Parathyroid adenoma (tissue), 2 donors: ENCODE data around the gene LRRC46.
A peak's percentile ranks its signal among the peaks of the same experiment; 100 is the strongest.

ENCODE experiments used
- H2AFZ ChIP-seq: fragments of 300-600 bp; sonication (generic); one replicate; pipeline ENCODE4 v1.7.0; 2017; ENCODE audit warnings: antibody characterized with exemption, mild to moderate bottlenecking
- H3K27ac ChIP-seq: fragments of 300-600 bp; sonication (generic); one replicate; pipeline ENCODE4 v1.7.0; 2017
- H3K27me3 ChIP-seq: fragments of 300-600 bp; sonication (generic); one replicate; pipeline ENCODE4 v1.7.0; 2017; ENCODE audit warnings: low read length; ENCODE audit not compliant: control insufficient read depth, insufficient read depth
- H3K36me3 ChIP-seq: fragments of 300-600 bp; sonication (generic); one replicate; pipeline ENCODE4 v1.7.0; 2017; ENCODE audit warnings: low read length; ENCODE audit not compliant: control insufficient read depth, insufficient read depth
- H3K4me1 ChIP-seq: fragments of 300-600 bp; sonication (generic); one replicate; pipeline ENCODE4 v1.7.0; 2017; ENCODE audit warnings: control low read depth
- H3K4me2 ChIP-seq: fragments of 300-600 bp; sonication (generic); one replicate; pipeline ENCODE4 v1.7.0; 2017; ENCODE audit warnings: low read length
- H3K4me3 ChIP-seq: fragments of 300-600 bp; sonication (generic); one replicate; pipeline ENCODE4 v1.7.0; 2017; ENCODE audit warnings: low read depth, low read length
- H3K79me2 ChIP-seq: fragments of 300-600 bp; sonication (generic); one replicate; pipeline ENCODE4 v1.7.0; 2017; ENCODE audit warnings: control low read depth
- H3K9ac ChIP-seq: fragments of 300-600 bp; sonication (generic); one replicate; pipeline ENCODE4 v1.7.0; 2017; ENCODE audit warnings: mild to moderate bottlenecking
- H3K9me3 ChIP-seq: fragments of 300-600 bp; sonication (generic); one replicate; pipeline ENCODE4 v1.7.0; 2017; ENCODE audit warnings: low read length; ENCODE audit not compliant: control insufficient read depth
- CTCF ChIP-seq: fragments of 300-600 bp; sonication (generic); IDR thresholded peaks from one replicate; pipeline ENCODE4 v1.7.0; 2017; ENCODE audit warnings: antibody characterized with exemption, mild to moderate bottlenecking
- donor health status: primary hyperparathyroidism.

The LRRC46 gene

GRCh38 chr17:47836601-47837000, 5.1 kb downstream of the LRRC46 start:
- H3K27ac ChIP-seq = no peak overlapping the region
- no peak for TF ChIP-seq CTCF
- H3K4me1 ChIP-seq = peaks cover 16% of the 10 kb centered on the region
- no peaks in the 10 kb centered on the region for H3K79me2 ChIP-seq
- H3K36me3 ChIP-seq = no peaks in the 10 kb centered on the region
- H3K4me3 ChIP-seq = no peak overlapping the region
- H3K4me2 ChIP-seq = no peak overlapping the region
- no peak overlapping the region for H2AFZ ChIP-seq
- H3K9me3 ChIP-seq = no peaks in the 10 kb centered on the region
- H3K9ac ChIP-seq = no peak overlapping the region
- no peaks in the 10 kb centered on the region for H3K27me3 ChIP-seq

GRCh38 chr17:47837401-47838039, 6.0 kb downstream of the LRRC46 start:
- Histone ChIP-seq H3K9ac (no peak overlapping the region), H3K4me2 (no peak overlapping the region), H3K9me3 (no peaks in the 10 kb centered on the region), H3K27me3 (no peaks in the 10 kb centered on the region), H3K4me1 (peaks cover 18% of the 10 kb centered on the region), H3K36me3 (no peaks in the 10 kb centered on the region), H3K27ac (no peak overlapping the region), H2AFZ (no peak overlapping the region), H3K4me3 (no peak overlapping the region), H3K79me2 (no peaks in the 10 kb centered on the region)
- no peak for TF ChIP-seq CTCF

GRCh38 chr17:47838636-47839035, 7.2 kb downstream of the LRRC46 start:
- no peak for TF ChIP-seq CTCF
- no peak overlapping the region for H3K27ac ChIP-seq
- peaks cover 29% of the 10 kb centered on the region for H3K4me1 ChIP-seq
- H3K9me3 ChIP-seq = no peaks in the 10 kb centered on the region
- H3K9ac ChIP-seq = no peak overlapping the region
- no peak overlapping the region for H3K4me3 ChIP-seq
- H3K79me2 ChIP-seq = no peaks in the 10 kb centered on the region
- no peak overlapping the region for H3K4me2 ChIP-seq
- H2AFZ ChIP-seq = no peak overlapping the region
- no peaks in the 10 kb centered on the region for H3K36me3 ChIP-seq
- H3K27me3 ChIP-seq = no peaks in the 10 kb centered on the region

GRCh38 chr17:47839071-47839470, 7.6 kb downstream of the LRRC46 start:
- Histone ChIP-seq H2AFZ (no peak overlapping the region), H3K27me3 (no peaks in the 10 kb centered on the region), H3K4me1 (peaks cover 33% of the 10 kb centered on the region), H3K36me3 (no peaks in the 10 kb centered on the region), H3K79me2 (no peaks in the 10 kb centered on the region), H3K27ac (no peak overlapping the region), H3K9ac (no peak overlapping the region), H3K9me3 (no peaks in the 10 kb centered on the region), H3K4me2 (no peak overlapping the region), H3K4me3 (no peak overlapping the region)
- TF ChIP-seq CTCF = no peak

- no peaks in the 10 kb centered on the region for H3K36me3 ChIP-seq
- peak overlapping the region; percentile 93 for H2AFZ ChIP-seq
- H3K27ac ChIP-seq = no peak overlapping the region
- no peaks in the 10 kb centered on the region for H3K9me3 ChIP-seq
- no peaks in the 10 kb centered on the region for H3K27me3 ChIP-seq
- TF ChIP-seq CTCF = no peak
- no peaks in the 10 kb centered on the region for H3K79me2 ChIP-seq
- H3K4me2 ChIP-seq = peak overlapping the region; percentile 98
- peaks cover 42% of the 10 kb centered on the region for H3K4me1 ChIP-seq
- peak overlapping the region; percentile 85 for H3K4me3 ChIP-seq
- H3K9ac ChIP-seq = peak overlapping the region; percentile 8
Measured at GRCh38 chr17:47840001-47840741, 8.7 kb downstream of the LRRC46 start.
